Ishikawa (cell line): Measurements from ENCODE around the gene MEX3B.

ENCODE experiments used
- CEBPB ChIP-seq: IDR thresholded peaks from 2 replicates; pipeline ENCODE4 v1.6.1; 2012
- EP300 ChIP-seq: IDR thresholded peaks from 2 replicates; pipeline ENCODE4 v1.6.1; 2012; ENCODE audit warnings: borderline replicate concordance
- REST ChIP-seq: IDR thresholded peaks from 2 replicates; pipeline ENCODE4 v1.6.1; 2012; ENCODE audit warnings: low read depth, mild to moderate bottlenecking
- TAF1 ChIP-seq: IDR thresholded peaks from 2 replicates; pipeline ENCODE4 v1.6.1; 2012; ENCODE audit warnings: low read depth, mild to moderate bottlenecking
- USF1 ChIP-seq: IDR thresholded peaks from 2 replicates; pipeline ENCODE4 v1.6.1; 2012
- YY1 ChIP-seq: IDR thresholded peaks from 2 replicates; pipeline ENCODE4 v1.6.1; 2012; ENCODE audit warnings: low read depth
- ZBTB7A ChIP-seq: IDR thresholded peaks from 2 replicates; pipeline ENCODE4 v1.6.1; 2012; ENCODE audit warnings: low read depth

GRCh38 chr15:82030176-82030575 lies 15.6 kb downstream of the MEX3B start:
- no peak for TF ChIP-seq ZBTB7A
- no peak for TF ChIP-seq TAF1
- TF ChIP-seq REST, result no peak
- TF ChIP-seq EP300, result no peak
- TF ChIP-seq CEBPB, result no peak
- TF ChIP-seq YY1, result no peak
- no peak for TF ChIP-seq USF1
